ENCODE data around the gene PLD4.

DNA sequence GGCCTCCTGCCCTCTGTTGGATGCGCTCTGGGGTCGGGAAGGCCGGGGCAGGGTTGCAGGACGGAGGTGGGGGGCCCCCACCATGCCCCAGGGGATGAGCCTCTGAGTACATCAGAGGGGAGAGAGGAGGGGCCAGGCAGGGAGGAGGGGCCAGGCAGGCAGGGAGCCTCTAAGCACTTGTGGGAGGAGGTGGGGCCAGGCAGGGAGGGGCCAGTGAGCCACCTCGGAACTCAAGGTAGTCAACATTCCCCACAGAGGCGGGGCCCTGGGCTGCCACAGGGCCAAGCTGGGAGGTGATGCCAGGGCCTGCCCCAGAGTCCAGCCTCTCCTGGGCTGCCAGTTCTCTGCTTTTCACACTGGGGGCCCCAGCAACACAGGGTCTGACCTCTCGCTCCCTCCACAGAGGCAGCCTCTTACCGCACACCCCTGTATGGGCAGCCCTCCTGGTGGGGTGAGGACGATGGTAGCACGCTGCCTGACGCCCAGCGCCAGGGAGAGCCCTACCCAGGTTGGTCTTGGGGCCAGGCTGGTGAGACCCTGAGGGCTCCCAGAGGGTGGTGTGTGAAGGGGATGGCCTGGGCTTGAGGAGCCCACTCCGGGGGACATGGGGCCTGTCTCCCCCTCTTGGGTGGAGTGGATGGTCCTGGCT is 42.2 kb upstream of the PLD4 start:
- TF ChIP-seq, protein P1, sequence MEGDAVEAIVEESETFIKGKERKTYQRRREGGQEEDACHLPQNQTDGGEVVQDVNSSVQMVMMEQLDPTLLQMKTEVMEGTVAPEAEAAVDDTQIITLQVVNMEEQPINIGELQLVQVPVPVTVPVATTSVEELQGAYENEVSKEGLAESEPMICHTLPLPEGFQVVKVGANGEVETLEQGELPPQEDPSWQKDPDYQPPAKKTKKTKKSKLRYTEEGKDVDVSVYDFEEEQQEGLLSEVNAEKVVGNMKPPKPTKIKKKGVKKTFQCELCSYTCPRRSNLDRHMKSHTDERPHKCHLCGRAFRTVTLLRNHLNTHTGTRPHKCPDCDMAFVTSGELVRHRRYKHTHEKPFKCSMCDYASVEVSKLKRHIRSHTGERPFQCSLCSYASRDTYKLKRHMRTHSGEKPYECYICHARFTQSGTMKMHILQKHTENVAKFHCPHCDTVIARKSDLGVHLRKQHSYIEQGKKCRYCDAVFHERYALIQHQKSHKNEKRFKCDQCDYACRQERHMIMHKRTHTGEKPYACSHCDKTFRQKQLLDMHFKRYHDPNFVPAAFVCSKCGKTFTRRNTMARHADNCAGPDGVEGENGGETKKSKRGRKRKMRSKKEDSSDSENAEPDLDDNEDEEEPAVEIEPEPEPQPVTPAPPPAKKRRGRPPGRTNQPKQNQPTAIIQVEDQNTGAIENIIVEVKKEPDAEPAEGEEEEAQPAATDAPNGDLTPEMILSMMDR (conservative IDR thresholded peaks at IDR 0.05; ENCODE audit: low read length): no peak
- no peak for TF ChIP-seq EZH2phosphoT487 (IDR thresholded peaks at IDR 0.05; ENCODE audit: borderline replicate concordance)

Data from Loucy (cell line).